Progenitor cell of endocrine pancreas (in vitro differentiated cells): ENCODE results near the gene NLRX1. TPM values are rescaled to one million over a fixed set of nuclear protein-coding genes. Genes with fewer than 3 reads are reported as not detected.
A peak's percentile ranks its signal among the peaks of the same experiment; 100 is the strongest.
"Not testable (repeated sequence)": the region's sequence is repeated elsewhere in the genome, so short reads cannot be mapped to it uniquely, and the experiment has no call there.

ENCODE experiments used
- DNase-seq: peaks from one replicate; pipeline ENCODE4 v3.0.0; 2021; ENCODE audit warnings: low spot score; ENCODE audit not compliant: unreplicated experiment
- H3K27ac Mint-ChIP-seq: 2 replicates; pipeline ENCODE4 v1.8.0; 2021; ENCODE audit warnings: mild to moderate bottlenecking, moderate library complexity, mixed read lengths
- H3K27me3 Mint-ChIP-seq: 2 replicates; pipeline ENCODE4 v1.8.0; 2021; ENCODE audit warnings: mixed read lengths
- H3K36me3 Mint-ChIP-seq: 2 replicates; pipeline ENCODE4 v1.8.0; 2022; ENCODE audit warnings: mixed read lengths; ENCODE audit not compliant: insufficient read depth
- H3K4me1 Mint-ChIP-seq: 2 replicates; pipeline ENCODE4 v1.8.0; 2021; ENCODE audit warnings: low read depth, mixed read lengths
- H3K4me3 Mint-ChIP-seq: 2 replicates; pipeline ENCODE4 v1.8.0; 2021; ENCODE audit warnings: low read depth, mild to moderate bottlenecking, moderate library complexity, mixed read lengths
- H3K9me3 Mint-ChIP-seq: 2 replicates; pipeline ENCODE4 v1.8.0; 2021; ENCODE audit warnings: low read depth, mixed read lengths
- total RNA-seq: library from RNA; stranded (reverse); gene quantifications from 2 replicates; pipeline ENCODE4 v1.2.1, GENCODE V29; 2021
- TF ChIP-seq, protein P1 (sequence below): fragments of 200-600 bp; sonication (generic); IDR thresholded peaks from one replicate; pipeline ENCODE4 v1.5.0; 2021; ENCODE audit warnings: antibody characterized with exemption, mild to moderate bottlenecking; ENCODE audit not compliant: unreplicated experiment

NLRX1 gene
- total RNA-seq, 1 donor from 2014 or later = 15.9 TPM

DNA sequence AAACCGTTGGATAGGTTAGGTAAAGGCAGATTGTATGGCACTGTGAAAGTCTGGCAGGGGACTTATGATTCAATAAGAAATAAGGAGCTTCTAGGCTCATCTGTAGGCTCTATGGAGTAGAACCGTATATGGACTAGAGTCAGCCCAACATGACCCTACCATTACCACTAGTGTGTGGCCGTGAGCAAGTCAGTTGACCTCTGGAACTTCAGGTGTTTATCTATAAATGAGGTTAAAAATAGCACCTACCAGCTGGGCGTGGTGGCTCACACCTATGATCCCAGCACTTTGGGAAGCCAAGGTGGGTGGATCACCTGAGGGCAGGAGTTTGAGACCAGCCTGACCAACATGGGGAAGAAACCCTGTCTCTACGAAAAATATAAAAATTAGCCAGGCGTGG, 42.7 kb upstream of the NLRX1 start:
- Mint-ChIP-seq H3K4me3 (no peak overlapping the region), H3K36me3 (peaks cover 7% of the 10 kb centered on the region), H3K9me3 (no peaks in the 10 kb centered on the region), H3K4me1 (peaks cover 14% of the 10 kb centered on the region), H3K27ac (no peak overlapping the region), H3K27me3 (no peaks in the 10 kb centered on the region)
- DNase-seq = no peak
- TF ChIP-seq, protein P1, sequence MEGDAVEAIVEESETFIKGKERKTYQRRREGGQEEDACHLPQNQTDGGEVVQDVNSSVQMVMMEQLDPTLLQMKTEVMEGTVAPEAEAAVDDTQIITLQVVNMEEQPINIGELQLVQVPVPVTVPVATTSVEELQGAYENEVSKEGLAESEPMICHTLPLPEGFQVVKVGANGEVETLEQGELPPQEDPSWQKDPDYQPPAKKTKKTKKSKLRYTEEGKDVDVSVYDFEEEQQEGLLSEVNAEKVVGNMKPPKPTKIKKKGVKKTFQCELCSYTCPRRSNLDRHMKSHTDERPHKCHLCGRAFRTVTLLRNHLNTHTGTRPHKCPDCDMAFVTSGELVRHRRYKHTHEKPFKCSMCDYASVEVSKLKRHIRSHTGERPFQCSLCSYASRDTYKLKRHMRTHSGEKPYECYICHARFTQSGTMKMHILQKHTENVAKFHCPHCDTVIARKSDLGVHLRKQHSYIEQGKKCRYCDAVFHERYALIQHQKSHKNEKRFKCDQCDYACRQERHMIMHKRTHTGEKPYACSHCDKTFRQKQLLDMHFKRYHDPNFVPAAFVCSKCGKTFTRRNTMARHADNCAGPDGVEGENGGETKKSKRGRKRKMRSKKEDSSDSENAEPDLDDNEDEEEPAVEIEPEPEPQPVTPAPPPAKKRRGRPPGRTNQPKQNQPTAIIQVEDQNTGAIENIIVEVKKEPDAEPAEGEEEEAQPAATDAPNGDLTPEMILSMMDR = no peak

DNA sequence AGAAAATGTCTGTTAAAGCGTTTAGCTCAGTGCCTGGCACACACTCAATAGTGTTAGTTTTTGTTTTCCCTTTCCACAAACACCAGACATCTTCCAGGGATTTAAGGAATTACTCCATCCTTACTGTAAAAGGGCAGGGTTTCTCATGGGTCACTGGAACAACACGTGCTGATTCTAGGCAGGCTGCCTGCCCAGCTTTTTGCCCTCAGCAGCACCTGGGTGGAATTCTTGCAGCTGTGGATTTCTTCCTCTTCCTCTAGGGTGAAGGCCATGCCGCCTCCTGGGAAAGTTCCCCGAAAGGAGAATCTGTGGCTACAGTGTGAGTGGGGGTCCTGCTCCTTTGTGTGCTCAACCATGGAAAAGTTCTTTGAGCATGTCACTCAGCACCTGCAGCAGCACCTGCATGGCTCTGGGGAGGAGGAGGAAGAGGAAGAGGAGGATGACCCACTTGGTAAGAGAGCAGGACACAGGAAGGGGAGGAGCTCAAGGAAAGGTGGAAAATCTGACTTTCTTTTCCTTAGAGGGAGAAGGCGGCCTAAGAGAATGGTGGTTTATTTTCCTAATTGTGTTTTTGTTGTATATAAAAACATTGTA, 41.8 kb upstream of the NLRX1 start:
- Mint-ChIP-seq H3K27ac (no peak overlapping the region), H3K36me3 (peaks cover 7% of the 10 kb centered on the region), H3K9me3 (no peaks in the 10 kb centered on the region), H3K4me1 (peaks cover 11% of the 10 kb centered on the region), H3K27me3 (no peaks in the 10 kb centered on the region), H3K4me3 (no peak overlapping the region)
- DNase-seq = no peak
- TF ChIP-seq, protein P1 = no peak

DNA sequence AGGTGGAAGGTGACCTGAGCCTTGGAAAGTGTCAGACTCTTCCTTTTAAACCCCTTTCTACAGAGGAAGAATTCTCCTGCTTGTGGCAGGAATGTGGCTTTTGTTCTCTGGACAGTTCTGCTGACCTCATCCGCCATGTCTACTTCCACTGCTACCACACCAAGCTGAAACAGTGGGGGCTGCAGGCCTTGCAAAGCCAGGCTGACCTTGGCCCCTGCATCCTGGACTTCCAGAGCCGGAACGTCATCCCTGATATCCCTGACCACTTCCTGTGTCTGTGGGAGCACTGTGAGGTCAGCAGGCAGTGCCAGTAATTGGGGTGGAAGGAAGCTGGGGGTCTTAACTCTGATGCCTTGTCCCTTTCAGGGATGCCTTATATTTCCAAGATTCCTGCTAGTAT, 37.9 kb upstream of the NLRX1 start:
- TF ChIP-seq, protein P1 = no peak
- no peak for DNase-seq
- H3K4me1 Mint-ChIP-seq = no peaks in the 10 kb centered on the region
- H3K27ac Mint-ChIP-seq = no peak overlapping the region
- H3K4me3 Mint-ChIP-seq = no peak overlapping the region
- H3K36me3 Mint-ChIP-seq = peaks cover 11% of the 10 kb centered on the region
- H3K27me3 Mint-ChIP-seq = no peaks in the 10 kb centered on the region
- no peaks in the 10 kb centered on the region for H3K9me3 Mint-ChIP-seq

DNA sequence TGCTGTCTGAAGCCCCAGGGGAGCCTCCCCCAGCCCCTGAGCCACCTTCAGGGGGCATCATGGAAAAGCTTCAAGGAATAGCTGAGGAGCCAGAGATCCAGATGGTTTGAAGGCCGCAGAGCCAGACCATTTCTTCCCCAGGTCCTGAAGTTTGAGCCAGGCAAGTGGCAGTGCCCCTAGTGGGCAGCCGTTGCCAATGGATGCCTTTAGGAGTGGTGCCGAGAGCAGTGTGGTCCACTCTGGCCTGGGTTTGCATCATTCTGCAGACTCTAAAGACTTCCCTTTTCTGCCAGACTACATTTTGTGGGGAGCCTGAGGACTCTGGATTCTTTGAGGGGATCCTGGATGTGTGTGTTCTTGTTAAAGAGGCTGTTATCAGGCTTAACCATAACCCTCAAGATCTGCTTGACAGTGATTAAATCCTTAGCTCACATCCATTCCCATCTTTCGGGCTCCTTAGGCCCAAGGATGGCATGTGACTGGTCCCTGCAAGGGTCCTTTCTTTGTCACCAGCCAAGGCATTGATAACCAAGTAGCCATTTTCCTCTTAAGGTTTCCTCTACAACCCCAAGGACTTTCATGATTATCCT, 34.0 kb upstream of the NLRX1 start:
- peaks cover 10% of the 10 kb centered on the region for H3K27me3 Mint-ChIP-seq
- peaks cover 9% of the 10 kb centered on the region for H3K36me3 Mint-ChIP-seq
- TF ChIP-seq, protein P1 = peak; percentile 53
- no peak overlapping the region for H3K27ac Mint-ChIP-seq
- no peak for DNase-seq
- no peak overlapping the region for H3K4me3 Mint-ChIP-seq
- H3K9me3 Mint-ChIP-seq = no peaks in the 10 kb centered on the region
- H3K4me1 Mint-ChIP-seq = no peaks in the 10 kb centered on the region

DNA sequence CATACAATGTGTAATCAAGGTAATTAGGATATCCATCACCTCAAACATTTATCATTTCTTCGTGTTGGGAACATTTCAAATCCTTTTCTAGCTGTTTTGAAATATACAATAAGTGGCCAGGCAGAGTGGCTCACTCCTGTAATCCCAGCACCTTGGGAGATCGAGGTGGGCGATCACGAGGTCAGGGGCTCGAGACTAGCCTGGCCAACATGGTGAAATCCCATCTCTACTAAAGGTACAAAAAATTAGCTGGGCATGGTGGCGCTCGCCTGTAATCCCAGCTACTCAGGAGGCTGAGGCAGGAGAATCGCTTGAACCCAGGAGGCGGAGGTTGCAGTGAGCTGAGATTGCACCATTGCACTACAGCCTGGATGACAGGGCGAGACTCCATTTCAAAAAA, 29.2 kb upstream of the NLRX1 start:
- not testable (repeated sequence) for H3K9me3 Mint-ChIP-seq, DNase-seq, H3K27ac Mint-ChIP-seq, H3K36me3 Mint-ChIP-seq, H3K4me3 Mint-ChIP-seq, H3K4me1 Mint-ChIP-seq
- peaks cover 20% of the 10 kb centered on the region for H3K27me3 Mint-ChIP-seq
